GM18498 (cell line): ENCODE results near the gene NRXN3.

Experiments
- ATAC-seq: cut with Tn5 transposase; IDR thresholded peaks from one replicate; pipeline ENCODE4 v1.9.1; 2021; ENCODE audit warnings: mild to moderate bottlenecking, moderate library complexity; ENCODE audit not compliant: unreplicated experiment

Gene NRXN3

DNA sequence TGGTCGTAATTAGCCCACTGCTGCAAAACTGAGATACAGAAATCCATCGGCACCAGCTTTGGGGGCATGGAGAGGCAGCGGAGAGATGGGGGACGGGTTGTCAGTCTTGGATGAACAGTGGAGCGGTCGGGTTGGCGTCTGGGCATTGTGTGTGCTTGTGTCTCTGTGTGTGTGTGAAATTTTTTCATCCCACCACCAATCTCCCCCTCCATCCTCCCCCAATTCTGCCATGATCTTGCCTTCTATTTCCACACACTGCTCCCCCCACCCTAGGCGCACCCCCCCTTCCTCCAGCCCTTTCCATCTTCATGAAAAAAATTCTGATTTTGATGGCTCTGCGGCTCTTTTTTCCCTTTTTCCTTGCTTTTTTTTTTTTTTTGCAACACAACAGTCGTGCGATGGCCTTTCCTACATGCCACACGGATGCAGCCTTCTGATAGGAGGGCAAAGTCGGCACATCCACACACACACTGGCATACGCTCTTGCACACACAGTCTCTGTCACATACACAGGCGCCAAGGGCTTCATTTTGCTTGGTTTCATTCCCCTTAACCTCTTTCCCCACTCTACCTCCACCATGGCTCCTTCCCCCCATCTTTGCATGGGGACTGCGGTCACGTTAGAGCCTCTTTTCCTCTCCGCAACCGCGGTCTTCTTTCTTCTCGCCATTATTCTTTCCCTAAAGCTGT, 3.3 kb downstream of the NRXN3 start:
- ATAC-seq, result no peak

DNA sequence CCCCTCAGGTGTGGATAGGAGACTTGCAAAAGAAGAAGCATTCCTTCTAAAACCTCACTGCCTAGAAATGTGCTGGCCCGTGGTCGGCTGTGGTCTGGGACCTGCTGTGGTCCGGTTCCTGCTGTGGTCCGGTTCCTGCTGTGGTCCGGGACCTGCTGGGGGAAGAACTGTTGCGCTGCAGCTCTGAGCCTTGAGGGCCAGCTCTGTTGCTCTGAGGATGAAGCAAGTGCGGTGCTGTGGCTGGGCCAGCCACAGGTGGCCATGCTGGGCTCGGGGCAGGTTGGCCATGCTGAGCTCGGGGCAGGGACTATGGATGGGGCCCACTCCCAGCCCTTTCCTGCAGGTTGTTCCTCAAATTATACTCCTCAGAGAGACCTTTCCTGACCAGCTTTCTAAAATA, 5.2 kb downstream of the NRXN3 start:
- ATAC-seq, result no peak

DNA sequence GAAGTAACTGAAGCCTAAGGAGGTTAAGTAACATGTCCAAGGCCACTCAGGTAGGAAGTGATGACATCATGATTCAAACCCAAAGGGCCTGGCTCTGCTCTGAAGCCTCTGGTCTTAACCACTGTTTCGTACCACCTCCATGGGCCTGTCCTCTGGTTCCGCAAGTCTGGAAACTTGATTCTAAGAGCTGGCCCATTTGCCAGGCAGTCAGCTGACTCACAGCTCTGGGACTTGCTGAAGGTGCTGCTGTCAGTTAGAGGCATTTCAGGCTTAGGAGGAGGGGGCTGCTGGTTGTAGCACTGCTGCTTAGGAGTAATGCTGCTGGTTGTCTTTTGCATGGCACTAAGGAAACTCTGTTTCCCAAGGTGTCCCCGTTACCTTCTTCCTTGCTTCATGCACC, 7.9 kb downstream of the NRXN3 start:
- ATAC-seq, result no peak

DNA sequence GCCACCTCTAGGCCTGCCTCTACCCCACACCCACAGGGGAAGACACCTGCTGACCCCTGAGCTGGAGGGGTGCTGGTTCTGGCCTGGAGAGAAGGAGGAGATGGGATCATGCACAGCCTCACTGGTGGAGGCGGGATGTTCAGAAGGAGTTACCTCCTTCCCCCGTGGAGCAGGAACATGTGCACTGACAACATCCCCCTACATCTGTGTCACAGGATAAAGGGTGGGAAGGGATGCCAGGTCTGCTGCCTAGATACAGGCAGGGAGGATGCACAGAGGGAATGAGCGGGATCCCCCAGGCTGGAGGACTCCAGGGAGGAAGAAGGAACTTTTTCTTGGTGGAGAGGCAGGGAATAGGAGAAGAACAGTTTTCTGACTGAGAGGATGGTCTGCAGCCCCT, 8.8 kb downstream of the NRXN3 start:
- no peak for ATAC-seq

DNA sequence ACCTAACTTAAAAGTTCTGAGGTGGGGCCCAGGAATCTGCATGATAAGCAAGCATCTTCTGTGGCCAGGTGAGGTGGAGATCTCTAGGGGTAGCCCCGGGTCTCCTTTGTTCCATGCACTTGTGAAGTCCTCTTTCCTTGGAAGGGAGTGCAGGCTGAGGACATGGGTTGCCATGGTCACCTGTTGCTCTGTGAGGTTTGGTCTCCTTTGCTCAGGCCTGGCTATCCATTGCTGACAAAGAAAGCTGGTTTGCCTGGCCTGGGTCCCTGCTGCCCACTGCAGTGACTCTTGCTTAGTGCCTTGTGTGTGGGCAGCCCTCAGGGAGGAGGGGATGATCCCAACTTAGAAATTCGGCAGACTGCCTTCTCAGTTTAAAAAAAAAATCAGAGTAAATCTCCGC, 11.1 kb downstream of the NRXN3 start:
- no peak for ATAC-seq

DNA sequence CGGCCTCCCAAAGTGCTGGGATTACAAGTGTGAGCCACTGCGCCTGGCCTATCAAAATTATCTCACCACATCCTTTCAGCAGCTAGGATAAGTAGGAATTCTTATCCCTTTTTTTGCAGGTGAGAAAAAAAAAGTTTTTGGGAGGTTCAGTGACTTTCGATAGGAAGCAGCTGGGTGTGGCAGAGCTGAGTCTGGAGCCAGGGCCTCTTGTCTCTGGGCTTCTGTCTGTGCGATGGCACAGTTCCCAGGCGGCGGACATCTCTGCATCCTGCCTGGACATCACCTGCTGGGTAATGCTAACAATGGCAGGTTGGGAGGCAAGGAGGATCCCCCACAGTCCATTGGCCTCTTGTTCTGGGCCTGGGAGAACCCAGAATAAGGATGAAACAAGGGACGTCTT, 12.5 kb downstream of the NRXN3 start:
- no peak for ATAC-seq

DNA sequence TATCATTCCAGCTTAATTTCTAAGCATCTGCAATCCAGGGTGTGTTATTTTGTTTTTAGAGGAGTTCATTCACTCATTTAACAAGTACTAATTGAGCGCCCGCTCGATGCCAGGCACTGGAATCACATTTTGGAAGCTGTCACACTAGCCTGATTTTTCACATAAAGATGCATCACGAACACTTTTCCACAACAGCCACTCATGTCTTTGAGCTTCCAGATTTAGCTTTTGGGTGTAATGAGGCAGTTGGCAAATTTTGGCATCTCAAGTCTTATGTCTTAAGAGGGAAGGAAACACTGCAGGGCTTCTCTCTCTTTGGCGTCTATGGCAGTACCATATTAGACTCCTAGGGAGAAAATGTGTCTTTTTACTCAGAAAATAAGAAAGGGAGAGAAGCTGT, 14.0 kb downstream of the NRXN3 start:
- ATAC-seq, result no peak

DNA sequence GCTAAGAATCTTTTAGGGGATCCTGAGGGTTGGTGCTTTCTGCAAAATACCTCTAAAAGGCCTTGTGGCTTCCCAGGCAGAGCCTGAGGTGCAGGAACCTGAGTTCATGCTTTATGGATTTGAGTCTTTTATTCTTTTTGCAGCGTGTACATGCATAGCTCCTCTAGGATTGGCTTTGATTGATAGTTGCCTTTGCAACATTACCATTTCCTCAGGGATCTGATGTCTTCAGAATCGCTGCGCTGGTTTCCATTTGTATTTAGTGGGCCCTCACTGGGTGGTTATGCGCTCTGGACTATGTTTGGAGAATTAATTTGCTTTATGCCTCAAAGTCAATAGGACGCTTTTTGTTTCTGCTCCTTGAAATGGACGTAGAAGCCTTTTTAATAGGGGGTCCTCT, 16.1 kb downstream of the NRXN3 start:
- ATAC-seq, result no peak

DNA sequence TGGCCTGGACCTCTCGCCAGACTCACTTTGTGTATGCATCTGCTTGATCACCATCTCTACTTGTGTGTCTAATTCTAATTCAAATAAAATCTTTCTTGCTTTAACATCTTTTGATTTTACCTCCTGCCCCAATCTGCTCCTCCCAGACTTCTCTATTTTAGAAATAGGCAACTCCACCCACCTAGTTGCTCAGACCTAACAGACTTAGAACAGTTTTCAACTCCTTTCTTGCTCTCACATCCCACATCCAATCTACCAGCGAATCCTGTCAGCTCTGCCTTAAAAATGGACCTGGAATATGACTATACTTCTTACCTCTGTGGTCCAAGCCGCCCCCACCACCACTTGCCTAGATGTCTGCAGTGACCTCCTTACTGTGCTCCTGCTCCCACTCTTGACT, 18.7 kb downstream of the NRXN3 start:
- no peak for ATAC-seq

DNA sequence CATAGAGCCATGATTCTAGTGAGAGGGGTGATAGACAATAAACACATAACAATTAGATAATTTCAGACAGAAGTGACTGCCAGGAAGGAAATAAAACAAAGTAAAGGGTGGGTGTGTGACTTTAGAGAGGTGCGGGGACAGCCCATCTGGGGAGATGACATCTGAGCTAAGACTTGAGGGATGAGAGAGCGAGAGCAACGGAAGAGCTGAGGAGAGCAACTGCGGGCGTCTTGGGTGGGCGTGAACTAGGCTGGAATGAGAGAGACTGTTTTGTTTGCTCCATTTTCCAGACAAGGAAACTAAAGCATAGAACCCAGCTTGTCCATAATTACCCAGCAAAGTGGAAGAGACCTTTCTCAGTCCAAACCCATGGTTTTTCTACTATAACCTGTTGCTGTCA, 25.3 kb downstream of the NRXN3 start:
- no peak for ATAC-seq

DNA sequence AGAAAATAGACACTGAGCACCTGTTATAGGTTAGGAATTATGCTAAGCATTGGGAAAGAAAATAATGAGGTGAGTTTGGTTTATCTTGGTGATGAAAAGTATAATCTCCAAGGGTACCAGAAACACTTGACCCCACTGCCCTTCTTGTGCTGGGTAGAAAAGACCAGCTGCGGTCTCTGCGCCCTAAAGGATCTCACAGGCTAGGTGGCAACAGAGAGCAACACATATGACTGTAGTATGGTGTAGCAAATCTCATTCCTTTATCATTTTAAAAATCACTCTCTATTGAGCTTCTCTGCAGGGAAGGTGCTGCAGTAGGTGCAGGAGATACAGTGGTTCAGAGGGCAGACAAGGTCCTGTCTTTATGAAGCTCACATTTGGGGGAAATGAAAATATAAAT, 26.1 kb downstream of the NRXN3 start:
- ATAC-seq, result no peak

DNA sequence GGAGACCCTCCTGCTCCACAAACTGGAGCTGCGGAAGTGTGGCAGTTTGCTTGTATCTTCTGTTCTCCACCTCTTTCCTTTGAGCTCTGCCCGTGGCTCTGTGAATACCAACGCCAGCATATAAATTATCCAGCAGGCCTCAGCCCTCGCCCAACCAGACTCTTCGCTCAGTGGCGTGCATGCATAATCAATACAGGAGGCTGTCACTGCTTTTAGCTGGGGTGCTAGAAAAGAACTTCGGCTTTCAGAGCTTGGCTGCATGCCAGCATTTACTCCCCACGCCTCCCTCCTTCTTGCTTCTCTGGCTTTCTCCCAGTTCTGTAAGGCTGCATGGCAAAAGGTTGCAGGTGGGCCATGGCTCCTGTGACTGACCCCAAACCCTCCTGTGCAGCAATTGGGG, 26.9 kb downstream of the NRXN3 start:
- no peak for ATAC-seq

DNA sequence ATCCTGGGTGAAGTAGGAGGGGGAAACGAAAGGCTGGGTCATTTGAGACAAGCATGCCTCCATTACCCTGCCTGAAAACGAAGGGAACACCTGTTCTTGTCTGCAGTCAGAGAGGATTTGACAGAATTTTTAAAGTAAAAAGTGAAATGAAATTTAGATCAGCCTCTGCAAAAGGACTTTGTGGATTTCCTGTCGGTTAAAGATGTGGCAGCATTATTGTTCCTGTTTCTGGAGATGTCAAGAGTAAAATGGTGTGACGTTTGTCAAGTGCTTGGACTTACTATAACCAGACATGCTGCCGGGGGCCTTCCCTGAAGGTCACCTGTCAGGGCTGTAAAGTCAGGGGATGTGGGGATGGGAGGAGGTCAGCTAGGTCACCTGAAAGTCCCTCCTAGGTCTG, 32.0 kb downstream of the NRXN3 start:
- no peak for ATAC-seq

DNA sequence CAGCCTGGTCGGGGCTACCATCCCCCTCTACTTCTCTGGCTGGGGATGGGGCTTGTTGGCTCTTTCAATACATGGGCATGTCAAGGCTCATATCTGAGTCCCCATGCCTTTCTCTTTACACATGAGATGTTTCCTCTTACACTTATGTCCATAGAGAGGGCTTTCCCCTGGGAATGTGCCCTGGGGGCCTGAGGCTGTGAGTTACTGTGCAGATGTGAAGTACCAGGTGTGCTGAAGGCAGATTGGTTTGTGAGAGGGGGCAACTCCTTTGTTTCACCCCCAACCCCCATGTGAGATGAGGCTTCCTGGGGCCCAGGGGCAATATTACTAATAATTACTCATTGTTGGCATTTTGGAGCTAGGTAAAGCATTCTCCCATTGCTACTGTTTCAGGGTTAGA, 32.8 kb downstream of the NRXN3 start:
- ATAC-seq, result no peak

DNA sequence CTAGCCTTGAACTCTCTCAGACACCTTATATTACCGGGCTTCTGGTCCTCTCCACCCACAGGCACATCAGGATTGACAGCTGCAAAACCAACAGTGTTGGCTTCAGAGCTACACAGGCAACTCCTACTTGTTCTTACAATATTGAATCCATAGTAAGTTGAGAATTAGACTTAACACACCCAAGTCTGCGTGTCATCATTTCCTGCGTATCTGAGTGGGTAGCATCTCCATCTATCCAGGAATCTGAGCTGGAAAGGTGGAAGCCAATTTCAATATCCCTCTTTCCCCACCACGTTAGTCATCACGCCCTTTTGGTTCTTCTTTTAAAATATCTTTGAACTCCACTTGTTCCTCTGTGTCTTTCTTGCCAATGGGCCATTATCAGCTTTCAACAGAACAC, 37.2 kb downstream of the NRXN3 start:
- ATAC-seq, result no peak

DNA sequence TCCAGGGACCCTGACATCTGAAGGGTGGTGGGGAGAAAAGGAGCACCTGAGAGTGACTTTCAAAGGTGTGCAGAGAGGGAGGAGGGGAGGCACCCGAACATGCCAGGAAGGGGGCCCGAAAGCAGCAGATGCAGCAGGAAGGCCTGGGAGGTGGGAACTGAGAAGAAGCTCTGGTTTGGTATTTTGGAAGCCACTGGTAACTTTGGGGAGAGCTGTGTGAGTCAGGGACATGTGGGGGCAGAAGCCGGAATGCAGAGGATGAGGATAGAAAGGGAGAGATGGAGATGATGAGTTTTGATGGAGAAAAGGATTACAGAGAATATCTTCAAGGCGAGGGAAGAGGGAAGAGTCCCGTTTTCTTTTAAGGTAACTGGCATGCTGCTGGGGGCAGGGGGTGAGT, 50.1 kb downstream of the NRXN3 start:
- no peak for ATAC-seq

DNA sequence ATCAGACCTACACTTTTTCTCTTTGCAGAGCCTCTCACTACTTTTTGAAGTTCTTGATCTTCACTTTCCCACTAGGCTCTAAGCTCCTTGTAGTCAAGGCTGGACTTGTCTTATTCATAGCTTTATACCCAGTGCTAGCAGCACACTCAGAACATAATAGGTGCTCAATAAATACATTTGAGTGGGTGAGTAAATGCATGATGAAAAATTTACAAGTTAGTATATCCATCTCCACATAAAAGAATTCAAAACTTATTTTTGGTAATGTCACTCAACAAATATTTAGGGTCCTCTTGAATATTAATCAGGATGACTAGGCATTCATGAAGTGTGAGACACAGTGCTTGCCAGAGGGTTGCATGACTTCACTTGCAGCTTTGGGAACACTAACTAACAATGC, 52.6 kb downstream of the NRXN3 start:
- no peak for ATAC-seq

DNA sequence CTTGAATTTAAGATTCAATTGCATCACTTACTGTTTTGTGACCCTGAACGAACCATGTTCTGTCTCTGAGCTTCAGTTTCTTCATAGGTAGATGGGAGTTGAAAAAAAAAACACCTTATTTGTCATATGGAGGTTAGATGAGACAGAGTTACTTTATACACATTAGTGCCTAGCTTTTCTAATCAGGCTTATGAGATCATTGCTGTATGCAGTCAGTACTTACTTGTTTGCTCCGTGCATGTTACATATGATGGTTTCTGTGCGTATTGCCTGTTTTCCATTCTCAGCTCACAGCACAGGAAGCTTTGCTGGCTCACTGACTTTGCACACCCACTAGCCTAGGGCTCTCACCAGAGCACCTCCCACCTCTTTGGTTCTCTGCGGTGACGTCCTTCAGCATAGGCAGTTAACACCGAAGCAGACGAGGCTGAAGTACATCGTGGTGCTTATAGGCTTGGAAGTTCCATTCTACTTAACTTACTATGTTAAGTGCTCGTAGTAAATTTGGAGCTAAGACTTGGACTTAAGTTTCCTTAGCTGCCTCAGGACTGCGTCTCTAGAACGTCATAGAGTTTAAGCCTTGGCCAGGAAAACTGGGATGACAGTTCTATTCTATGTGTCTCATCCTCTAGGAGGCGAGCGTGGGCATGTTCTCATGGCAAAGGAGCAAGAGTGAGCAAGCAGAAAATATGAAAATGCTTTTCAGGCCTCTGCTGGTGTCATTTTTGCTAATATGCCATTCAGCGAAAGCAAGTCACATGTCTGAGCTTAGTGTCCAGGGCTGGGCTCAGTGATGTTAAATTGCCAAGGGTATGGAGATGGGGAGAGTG, 57.3 kb downstream of the NRXN3 start:
- no peak for ATAC-seq

DNA sequence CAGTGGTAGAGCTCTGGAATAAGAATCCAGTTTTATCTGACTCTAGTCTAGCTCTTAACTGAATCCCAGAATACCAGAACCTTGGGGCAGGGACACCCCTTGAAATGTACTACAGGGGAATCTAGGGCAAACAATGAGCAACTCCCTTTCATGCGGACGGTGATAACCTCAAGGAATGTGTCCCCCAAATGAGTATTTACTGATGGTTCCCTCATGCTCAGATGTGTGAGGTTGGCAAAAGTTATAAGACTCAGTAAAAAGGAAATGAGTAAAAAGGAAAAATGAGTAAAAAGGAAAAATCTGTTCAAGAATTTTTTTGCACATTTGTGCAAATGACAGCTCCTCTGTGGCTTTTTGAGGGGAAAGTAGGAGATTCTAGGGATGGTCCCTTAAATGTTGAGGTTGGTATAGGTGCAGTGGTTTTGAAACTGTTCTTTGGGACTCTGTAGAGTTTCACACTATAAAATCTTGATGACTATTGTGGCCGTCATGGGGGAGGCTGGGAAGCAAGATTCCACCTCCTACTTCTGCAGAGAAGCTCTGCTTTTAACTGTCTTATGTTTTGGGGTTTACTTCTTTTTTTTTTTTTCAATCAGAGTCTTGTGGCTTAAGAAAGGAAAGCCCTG, 58.6 kb downstream of the NRXN3 start:
- no peak for ATAC-seq

DNA sequence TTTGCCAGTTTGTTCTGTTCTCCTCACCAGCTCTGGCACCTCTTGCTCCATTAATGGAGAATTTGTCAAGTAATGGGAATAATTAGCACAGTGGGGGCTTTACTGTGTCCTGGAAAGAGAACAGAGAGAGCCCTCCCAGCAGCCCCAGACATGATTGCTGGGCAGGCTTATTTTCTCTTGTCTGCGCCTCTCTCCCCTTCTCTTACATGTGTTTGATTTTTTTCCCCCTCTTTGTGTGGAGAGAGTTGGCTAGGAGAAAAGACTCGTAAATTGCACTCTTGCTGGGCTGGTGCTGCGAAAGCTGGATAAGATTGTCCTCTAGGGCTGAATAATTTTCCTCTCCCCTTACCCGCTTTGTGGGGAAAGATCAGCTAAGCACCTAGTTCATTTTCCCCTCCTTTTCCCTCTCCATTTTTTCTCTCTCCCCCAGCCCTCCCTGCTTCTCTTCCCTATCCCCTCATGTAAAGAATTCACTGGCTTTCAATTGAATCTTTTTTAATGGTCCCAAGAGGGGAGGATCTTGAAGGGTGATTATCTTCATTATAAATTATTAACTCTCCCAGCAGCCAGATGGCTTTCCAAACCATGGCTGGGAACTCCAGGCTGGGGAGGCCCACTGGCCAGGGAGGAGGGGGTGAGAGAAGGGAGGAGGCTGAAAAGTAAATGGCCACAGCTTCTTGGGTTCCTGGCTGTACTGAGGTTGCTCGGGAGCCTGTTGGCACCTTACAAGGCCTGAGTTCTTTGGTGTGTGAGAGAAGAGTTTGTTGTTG, 62.2 kb downstream of the NRXN3 start:
- no peak for ATAC-seq

DNA sequence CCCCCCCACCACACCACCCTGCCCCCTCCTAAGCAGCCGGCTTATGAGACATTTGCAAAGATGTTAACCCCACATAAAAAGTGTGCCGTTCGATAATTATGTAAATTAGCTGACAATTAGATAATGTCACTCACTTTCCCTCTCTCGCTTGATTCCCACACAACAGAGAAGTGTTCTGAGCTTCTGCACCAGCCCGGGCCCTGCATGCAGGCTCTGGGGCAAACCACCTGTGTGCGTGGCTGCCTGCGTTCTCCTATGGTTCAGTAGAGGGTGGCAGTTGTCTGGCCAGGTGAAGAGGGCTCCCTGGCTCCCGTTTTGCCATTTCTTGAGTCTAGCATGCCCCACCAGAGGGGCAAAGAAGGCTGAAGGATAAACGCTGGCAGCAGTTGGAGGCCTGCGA, 68.0 kb downstream of the NRXN3 start:
- no peak for ATAC-seq
